Measurements from ENCODE around the gene SMG7.

Gene SMG7

GRCh38 chr1:183590244-183591191 is 118.2 kb downstream of the SMG7 start, which contains the start of gene NCF2:
Gene NCF2, minus strand, starts transcription at chr1:183590459. Its CDS starts 130 bp downstream, at chr1:183590329.
- DNase-seq (ENCODE audit: low spot score) = peak; percentile 57

DNA sequence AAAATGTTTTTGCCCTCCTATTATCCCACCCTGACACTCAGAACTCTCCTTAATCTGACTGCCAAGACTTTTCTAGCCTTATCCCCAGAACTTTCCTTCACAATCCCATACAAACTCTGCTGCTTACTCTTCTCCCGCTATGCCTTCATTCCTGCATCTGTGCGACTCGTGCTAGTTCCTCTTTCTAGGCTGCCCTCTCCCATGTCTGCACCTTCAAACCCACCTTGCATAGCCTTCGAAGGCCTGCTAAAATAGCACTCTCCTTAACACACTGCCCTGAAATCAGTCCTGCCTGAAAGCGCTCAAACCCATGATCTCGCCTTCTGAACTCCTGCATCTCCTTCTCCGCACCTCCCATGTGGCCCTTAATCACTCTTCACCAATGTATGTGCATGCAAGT is 120.4 kb downstream of the SMG7 start:
- no peak for DNase-seq (ENCODE audit: low spot score)

DNA sequence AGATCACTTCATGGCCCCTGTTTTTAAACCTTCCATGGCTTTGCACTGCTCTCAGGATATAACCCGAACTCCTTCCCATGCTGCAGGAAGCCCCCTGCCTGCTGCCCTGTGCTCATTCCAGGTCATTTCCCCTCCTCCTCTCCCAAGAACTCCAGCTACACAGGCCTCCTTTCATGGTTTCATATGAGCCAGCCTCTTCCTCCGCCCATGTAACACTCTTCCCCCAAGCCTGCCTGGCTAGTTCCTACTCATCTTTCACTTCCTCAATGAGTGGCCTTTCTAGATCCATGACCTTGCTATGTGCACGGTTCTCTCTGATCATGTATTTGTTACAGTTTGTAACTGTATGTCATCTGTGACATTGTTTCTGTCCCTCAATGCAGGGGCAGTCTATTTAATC is 121.1 kb downstream of the SMG7 start:
- no peak for DNase-seq (ENCODE audit: low spot score)

- no peak for DNase-seq (ENCODE audit: low spot score)
Measured at GRCh38 chr1:183595537-183595936, 123.2 kb downstream of the SMG7 start.

- DNase-seq (ENCODE audit: low spot score) = no peak
Measured at GRCh38 chr1:183596500-183596899, 124.2 kb downstream of the SMG7 start.

- DNase-seq (ENCODE audit: low spot score) = no peak
Measured at GRCh38 chr1:183597656-183598347, 125.5 kb downstream of the SMG7 start.

- no peak for DNase-seq (ENCODE audit: low spot score)
Measured at GRCh38 chr1:183598386-183598785, 126.1 kb downstream of the SMG7 start.

DNA sequence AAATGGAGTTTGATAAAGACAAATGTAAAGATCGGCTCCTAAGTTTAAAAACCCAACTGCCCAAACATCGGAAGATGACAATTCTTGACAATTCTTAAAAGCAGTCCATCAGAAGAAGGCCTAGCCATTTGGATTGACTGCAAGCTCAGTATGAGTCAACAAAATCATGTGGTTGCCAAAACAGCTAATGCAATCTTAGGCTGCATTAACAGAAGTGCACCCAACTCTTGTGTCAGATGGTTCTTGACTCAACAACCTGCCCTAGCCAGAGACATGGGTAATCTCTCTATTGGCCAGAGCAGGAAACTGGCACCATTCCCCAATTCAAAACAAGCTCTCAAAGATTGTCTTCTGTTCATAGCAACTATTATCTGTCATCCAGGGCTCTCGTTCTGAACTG is 127.8 kb downstream of the SMG7 start:
- DNase-seq (ENCODE audit: low spot score) = no peak

- no peak for DNase-seq (ENCODE audit: low spot score)
Measured at GRCh38 chr1:183600634-183601033, 128.3 kb downstream of the SMG7 start.

- no peak for DNase-seq (ENCODE audit: low spot score)
Measured at GRCh38 chr1:183602510-183602909, 130.2 kb downstream of the SMG7 start.
